ENCODE data around the gene WWOX. TPM values are rescaled to one million over a fixed set of nuclear protein-coding genes. Genes with fewer than 3 reads are reported as not detected.

The WWOX gene
- total and polyA plus RNA-seq, 2 of the 4 experiments (the other 2 are of a cell fraction) = 2.7 to 5.4 TPM

DNA sequence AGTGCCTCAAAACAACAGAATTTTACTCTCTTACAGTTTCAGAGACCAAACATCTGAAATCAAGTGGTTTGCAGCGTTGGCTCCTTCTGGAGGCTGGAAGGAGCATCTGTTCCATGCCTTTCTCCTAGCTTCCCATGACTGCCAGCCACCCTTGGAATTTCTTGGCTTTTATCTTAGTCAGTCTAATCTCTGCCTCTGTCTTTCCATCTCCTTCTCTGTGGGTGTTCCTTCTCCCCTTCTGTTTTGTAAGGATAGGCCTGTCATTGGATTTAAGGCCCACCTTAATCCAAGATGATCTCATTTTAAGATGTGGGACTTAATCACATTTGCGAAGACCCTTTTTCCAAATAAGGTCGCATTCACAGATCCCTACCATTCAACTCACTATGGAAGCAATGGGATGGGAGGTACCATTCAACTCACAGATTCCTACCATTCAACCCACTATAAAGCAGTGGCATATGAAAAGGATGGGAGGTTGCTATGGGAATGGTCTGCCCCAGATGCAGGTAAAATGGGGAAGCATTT is 321.8 kb downstream of the WWOX start:
- H2BK5ac ChIP-seq (ENCODE audit: low read depth, low read length, poor library complexity, severe bottlenecking) = no peak overlapping the region
- H3K18ac ChIP-seq (ENCODE audit: low read depth, low read length) = no peak overlapping the region
- DNase-seq (no peak), ATAC-seq (ENCODE audit: low read depth) (no peak)
- no peak overlapping the region for H3K4me2 ChIP-seq (ENCODE audit: low read depth, low read length)
- H3K56ac ChIP-seq (ENCODE audit: extremely low read depth, insufficient read depth, low read length) = no peak overlapping the region
- no peak overlapping the region for H3K14ac ChIP-seq (replicated peaks; ENCODE audit: low read depth, low read length)
- no peaks in the 10 kb centered on the region for H3K4me1 ChIP-seq (ENCODE audit: control insufficient read depth, insufficient read depth, low read length)
- no peaks in the 10 kb centered on the region for H3K9me1 ChIP-seq (ENCODE audit: insufficient read depth, low read length)
- no peaks in the 10 kb centered on the region for H3K27me3 ChIP-seq (ENCODE audit: control insufficient read depth, insufficient read depth, low read length)
- no peak overlapping the region for H4K91ac ChIP-seq (ENCODE audit: insufficient read depth, low read depth, low read length)
- peaks cover 7% of the 10 kb centered on the region for H3K9me3 ChIP-seq (ENCODE audit: control insufficient read depth, insufficient read depth, low read length)
- no CpG with 5 or more reads among the region's 3 CpGs for WGBS, 2 experiments (ENCODE audit: extremely low coverage in 2 of 2, insufficient read length in 1 of 2)
- intact Hi-C loops (cut with micrococcal nuclease) = no loop called here
- no peak overlapping the region for H3K9ac ChIP-seq (ENCODE audit: low read depth, low read length)
- ChIA-PET POLR2A (ENCODE audit: unreplicated experiment) (no interaction called here), CTCF (no interaction called here)
- no peak overlapping the region for H2BK20ac ChIP-seq (ENCODE audit: low read depth, low read length)
- H2AK5ac ChIP-seq (ENCODE audit: low read depth, low read length) = no peak overlapping the region
- no peak for TF ChIP-seq SMC3 (IDR thresholded peaks at IDR 0.05; ENCODE audit: low read depth, low read length)
- no peak for TF ChIP-seq POLR2A (IDR thresholded peaks at IDR 0.05; ENCODE audit: low read depth, low read length)
- no peak for TF ChIP-seq FOS (IDR thresholded peaks at IDR 0.05; ENCODE audit: low read depth, low read length)
- TF ChIP-seq, protein P1, sequence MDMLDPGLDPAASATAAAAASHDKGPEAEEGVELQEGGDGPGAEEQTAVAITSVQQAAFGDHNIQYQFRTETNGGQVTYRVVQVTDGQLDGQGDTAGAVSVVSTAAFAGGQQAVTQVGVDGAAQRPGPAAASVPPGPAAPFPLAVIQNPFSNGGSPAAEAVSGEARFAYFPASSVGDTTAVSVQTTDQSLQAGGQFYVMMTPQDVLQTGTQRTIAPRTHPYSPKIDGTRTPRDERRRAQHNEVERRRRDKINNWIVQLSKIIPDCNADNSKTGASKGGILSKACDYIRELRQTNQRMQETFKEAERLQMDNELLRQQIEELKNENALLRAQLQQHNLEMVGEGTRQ (IDR thresholded peaks at IDR 0.05; ENCODE audit: low read depth, low read length) = no peak
- no peak for TF ChIP-seq MXI1 (IDR thresholded peaks at IDR 0.05; ENCODE audit: borderline replicate concordance, low read depth, low read length)
- TF ChIP-seq CEBPB (IDR thresholded peaks at IDR 0.05; ENCODE audit: low read depth, low read length) = no peak
- H2BK120ac ChIP-seq (ENCODE audit: low read depth, low read length) = no peak overlapping the region
- H2AK9ac ChIP-seq (replicated peaks; ENCODE audit: low read depth, low read length, poor library complexity) = no peak overlapping the region
- in situ Hi-C loops (cut with MboI; ENCODE audit: low sequenced_read_pairs) = no loop called here
- no peak overlapping the region for H2BK15ac ChIP-seq (ENCODE audit: low read depth, low read length)
- no peaks in the 10 kb centered on the region for H4K20me1 ChIP-seq (ENCODE audit: insufficient read depth, low read length)
- H3K36me3 ChIP-seq (ENCODE audit: control insufficient read depth, insufficient read depth, low read length) = no peaks in the 10 kb centered on the region
- H3K4ac ChIP-seq (ENCODE audit: low read depth, low read length) = no peak overlapping the region
- no peak overlapping the region for H4K8ac ChIP-seq (ENCODE audit: low read depth in 2 of 2, low read length in 2 of 2)
- no TSS peak for BruUV-seq (replicated peaks)
- H3K27ac ChIP-seq (ENCODE audit: insufficient read depth, low read length) = no peak overlapping the region
- no peak overlapping the region for H2AFZ ChIP-seq (replicated peaks; ENCODE audit: low read length, poor library complexity)
- dilution Hi-C loops (cut with HindIII; ENCODE audit: low sequenced_read_pairs, unreplicated experiment) = no loop called here
- H3K23ac ChIP-seq (ENCODE audit: low read depth, low read length) = no peak overlapping the region
- H3K79me1 ChIP-seq (ENCODE audit: low read depth in 1 of 2, low read length in 2 of 2) = no peaks in the 10 kb centered on the region
- H3K4me3 ChIP-seq (ENCODE audit: insufficient read depth, low read depth, low read length) = no peak overlapping the region
- H4K5ac ChIP-seq (ENCODE audit: low read depth, low read length) = no peak overlapping the region
